ENCODE data around the gene RNU1-3.
"Not testable (repeated sequence)": the region's sequence is repeated elsewhere in the genome, so short reads cannot be mapped to it uniquely, and the experiment has no call there.

Gene RNU1-3

DNA sequence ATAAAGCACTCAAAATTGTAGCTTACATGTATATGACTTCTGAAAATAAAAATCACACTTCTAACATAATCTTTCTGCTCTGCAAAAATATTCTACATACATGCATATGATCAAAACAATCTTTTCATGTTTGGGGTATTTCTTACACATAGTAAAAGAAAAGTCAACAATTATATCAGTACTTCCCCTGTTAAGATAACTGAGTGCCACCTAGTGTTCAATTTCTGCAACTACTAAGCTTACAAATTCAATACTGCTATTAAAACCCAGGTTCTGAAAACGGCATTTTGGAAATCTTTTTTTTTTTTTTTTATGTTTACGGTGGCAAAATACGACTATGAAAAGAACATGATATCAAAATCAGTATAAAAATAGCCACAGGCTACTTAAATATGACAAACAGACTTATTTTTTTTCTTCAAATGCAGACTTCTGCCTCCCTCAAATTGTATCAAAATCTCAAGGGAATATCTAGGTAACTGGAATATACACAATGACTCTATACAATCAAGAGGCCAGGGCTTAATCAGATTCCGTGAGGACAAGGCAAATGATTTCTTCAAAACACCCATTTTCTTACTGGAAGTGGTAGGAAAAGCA lies 18.1 kb upstream of the RNU1-3 start:
- not testable (repeated sequence) for H3K27me3 Mint-ChIP-seq (ENCODE audit: low read depth)

GRCh38 chr1:16684152-16684551 lies 17.4 kb upstream of the RNU1-3 start:
- not testable (repeated sequence) for H3K36me3 Mint-ChIP-seq (ENCODE audit: low read depth); H3K9me3 Mint-ChIP-seq; H3K27ac Mint-ChIP-seq; H3K27me3 Mint-ChIP-seq (ENCODE audit: low read depth); H3K4me3 Mint-ChIP-seq; H3K4me1 Mint-ChIP-seq

More for the DNA sequence above, 18.1 kb upstream of the RNU1-3 start:
- H3K9me3 Mint-ChIP-seq; H3K4me3 Mint-ChIP-seq; H3K36me3 Mint-ChIP-seq (ENCODE audit: low read depth); H3K4me1 Mint-ChIP-seq; H3K27ac Mint-ChIP-seq: not testable (repeated sequence)
- TF ChIP-seq, protein P1, sequence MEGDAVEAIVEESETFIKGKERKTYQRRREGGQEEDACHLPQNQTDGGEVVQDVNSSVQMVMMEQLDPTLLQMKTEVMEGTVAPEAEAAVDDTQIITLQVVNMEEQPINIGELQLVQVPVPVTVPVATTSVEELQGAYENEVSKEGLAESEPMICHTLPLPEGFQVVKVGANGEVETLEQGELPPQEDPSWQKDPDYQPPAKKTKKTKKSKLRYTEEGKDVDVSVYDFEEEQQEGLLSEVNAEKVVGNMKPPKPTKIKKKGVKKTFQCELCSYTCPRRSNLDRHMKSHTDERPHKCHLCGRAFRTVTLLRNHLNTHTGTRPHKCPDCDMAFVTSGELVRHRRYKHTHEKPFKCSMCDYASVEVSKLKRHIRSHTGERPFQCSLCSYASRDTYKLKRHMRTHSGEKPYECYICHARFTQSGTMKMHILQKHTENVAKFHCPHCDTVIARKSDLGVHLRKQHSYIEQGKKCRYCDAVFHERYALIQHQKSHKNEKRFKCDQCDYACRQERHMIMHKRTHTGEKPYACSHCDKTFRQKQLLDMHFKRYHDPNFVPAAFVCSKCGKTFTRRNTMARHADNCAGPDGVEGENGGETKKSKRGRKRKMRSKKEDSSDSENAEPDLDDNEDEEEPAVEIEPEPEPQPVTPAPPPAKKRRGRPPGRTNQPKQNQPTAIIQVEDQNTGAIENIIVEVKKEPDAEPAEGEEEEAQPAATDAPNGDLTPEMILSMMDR (IDR thresholded peaks at IDR 0.05; ENCODE audit: unreplicated experiment in 3 of 3) = peak; percentile 23 to 43 (median 37)

DNA sequence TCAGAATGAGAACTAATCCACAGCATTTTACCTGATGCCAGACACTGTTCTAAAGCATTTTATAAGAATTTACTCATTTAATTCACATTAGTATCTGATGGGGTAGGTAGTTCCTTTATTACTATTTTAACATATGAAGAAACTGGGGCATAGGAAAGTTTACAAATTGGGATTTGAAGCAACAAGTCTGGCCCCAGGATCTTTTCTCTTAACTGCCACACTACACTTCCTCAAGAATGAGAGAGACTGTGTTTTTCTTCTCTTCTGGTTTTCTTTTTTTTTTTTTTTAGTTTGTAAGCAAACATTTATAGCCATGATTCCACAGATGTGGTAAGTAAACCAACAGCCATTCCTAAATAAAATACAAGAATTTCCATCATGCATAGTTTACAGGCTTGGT lies 16.1 kb upstream of the RNU1-3 start:
- H3K9me3 Mint-ChIP-seq; H3K27me3 Mint-ChIP-seq (ENCODE audit: low read depth); H3K4me1 Mint-ChIP-seq; H3K27ac Mint-ChIP-seq; H3K4me3 Mint-ChIP-seq; H3K36me3 Mint-ChIP-seq (ENCODE audit: low read depth): not testable (repeated sequence)

DNA sequence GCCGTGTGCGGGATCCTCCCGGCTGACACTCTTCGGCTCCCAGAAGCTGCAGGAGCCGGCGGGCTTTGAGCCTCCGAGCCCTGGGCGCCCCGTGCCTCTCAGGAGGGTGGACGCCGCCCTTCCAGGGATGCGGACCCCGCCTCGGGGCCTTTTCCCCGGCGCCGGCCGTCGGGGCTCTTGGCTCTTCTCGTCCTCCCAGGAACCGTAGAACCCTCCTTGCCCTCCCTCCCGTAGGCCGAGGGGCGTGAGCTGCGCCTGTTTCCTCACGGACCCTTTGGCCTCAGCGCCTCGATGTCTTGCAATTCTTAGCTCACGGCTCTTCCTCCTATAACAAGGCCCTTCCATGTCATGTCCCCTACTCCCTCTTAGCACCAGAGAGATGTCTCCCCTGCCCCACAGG lies 13.6 kb upstream of the RNU1-3 start:
- H3K4me1 Mint-ChIP-seq; H3K36me3 Mint-ChIP-seq (ENCODE audit: low read depth); H3K27ac Mint-ChIP-seq; H3K9me3 Mint-ChIP-seq; H3K27me3 Mint-ChIP-seq (ENCODE audit: low read depth): not testable (repeated sequence)
- H3K4me3 Mint-ChIP-seq = peak overlapping the region; percentile 64 to 73 (median 68)

- Mint-ChIP-seq H3K4me1 (no peaks in the 10 kb centered on the region), H3K27ac (no peak overlapping the region), H3K36me3 (ENCODE audit: low read depth) (no peaks in the 10 kb centered on the region), H3K4me3 (no peak overlapping the region), H3K9me3 (no peaks in the 10 kb centered on the region), H3K27me3 (ENCODE audit: low read depth) (peaks cover 9% of the 10 kb centered on the region)
- TF ChIP-seq, protein P1 (IDR thresholded peaks at IDR 0.05; ENCODE audit: unreplicated experiment in 3 of 3) = no peak
Observed at GRCh38 chr1:16677552-16678431, 11.0 kb upstream of the RNU1-3 start.

- not testable (repeated sequence) for H3K9me3 Mint-ChIP-seq; H3K36me3 Mint-ChIP-seq (ENCODE audit: low read depth); H3K4me1 Mint-ChIP-seq; H3K27ac Mint-ChIP-seq; H3K4me3 Mint-ChIP-seq; H3K27me3 Mint-ChIP-seq (ENCODE audit: low read depth)
Observed at GRCh38 chr1:16676661-16677523, 10.1 kb upstream of the RNU1-3 start.

- not testable (repeated sequence) for H3K27me3 Mint-ChIP-seq (ENCODE audit: low read depth); H3K4me3 Mint-ChIP-seq; H3K36me3 Mint-ChIP-seq (ENCODE audit: low read depth); H3K27ac Mint-ChIP-seq; H3K9me3 Mint-ChIP-seq; H3K4me1 Mint-ChIP-seq
Observed at GRCh38 chr1:16675118-16675510, 8.4 kb upstream of the RNU1-3 start.

DNA sequence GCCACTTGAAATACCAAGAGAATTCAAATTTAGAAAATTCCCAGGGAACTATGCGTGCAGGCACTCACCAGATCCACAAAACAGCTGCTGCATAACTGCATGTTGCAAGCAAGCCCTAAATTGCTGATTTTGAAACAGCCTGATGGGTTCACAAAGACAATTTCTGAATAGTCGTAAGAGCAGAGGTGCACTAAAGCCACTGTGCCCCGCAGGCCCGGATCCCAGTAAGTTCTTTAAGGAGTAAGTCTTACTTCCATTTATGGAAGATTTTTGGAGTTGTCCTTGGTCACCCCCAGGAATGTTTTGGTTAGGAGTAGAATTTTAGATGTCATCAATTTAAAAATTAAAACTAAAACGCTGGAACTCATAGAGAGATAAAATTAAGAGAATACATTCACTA lies 7.2 kb upstream of the RNU1-3 start:
- H3K27me3 Mint-ChIP-seq (ENCODE audit: low read depth); H3K27ac Mint-ChIP-seq; H3K36me3 Mint-ChIP-seq (ENCODE audit: low read depth); H3K4me1 Mint-ChIP-seq; H3K9me3 Mint-ChIP-seq; H3K4me3 Mint-ChIP-seq: not testable (repeated sequence)

- H3K4me1 Mint-ChIP-seq; H3K4me3 Mint-ChIP-seq; H3K27ac Mint-ChIP-seq; H3K27me3 Mint-ChIP-seq (ENCODE audit: low read depth); H3K36me3 Mint-ChIP-seq (ENCODE audit: low read depth); H3K9me3 Mint-ChIP-seq: not testable (repeated sequence)
Observed at GRCh38 chr1:16665836-16666235, 912 bp downstream of the RNU1-3 start.

- not testable (repeated sequence) for H3K4me3 Mint-ChIP-seq; H3K36me3 Mint-ChIP-seq (ENCODE audit: low read depth); H3K27ac Mint-ChIP-seq; H3K9me3 Mint-ChIP-seq; H3K27me3 Mint-ChIP-seq (ENCODE audit: low read depth); H3K4me1 Mint-ChIP-seq
Observed at GRCh38 chr1:16658234-16658633, 8.5 kb downstream of the RNU1-3 start.

DNA sequence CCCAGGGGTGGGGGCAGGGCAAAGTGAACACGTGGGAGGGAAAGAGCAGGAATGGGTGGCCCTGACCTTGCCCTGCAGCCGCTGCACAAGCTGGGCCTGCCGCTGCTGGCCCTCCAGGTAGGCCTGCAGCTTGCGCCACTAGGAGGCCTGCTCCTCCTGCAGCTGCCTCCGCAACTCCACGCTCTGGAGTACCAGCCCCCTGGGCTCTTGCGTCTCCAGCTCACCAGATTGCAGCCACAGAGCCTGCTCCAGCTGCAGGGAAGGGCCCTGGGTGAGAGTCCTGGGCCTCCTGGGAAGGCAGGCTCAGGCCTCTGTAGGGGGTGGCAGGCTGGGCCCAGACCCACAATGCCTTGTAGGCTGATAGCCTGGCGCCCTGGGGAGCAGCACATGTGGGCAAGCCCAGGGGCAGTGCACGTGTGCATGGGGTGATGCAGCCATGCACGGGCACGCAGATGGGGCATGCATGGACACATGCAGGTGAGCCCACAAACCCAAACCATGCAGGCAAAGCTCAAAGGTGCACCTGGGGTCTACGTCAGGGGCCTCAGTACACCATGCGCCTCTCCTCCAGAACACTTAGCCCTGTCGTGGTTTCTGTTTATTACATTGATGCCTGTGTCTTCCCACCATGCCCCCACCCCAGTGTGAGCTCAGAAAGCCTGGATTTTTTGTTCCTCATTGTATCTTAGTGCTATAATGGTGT lies 9.6 kb downstream of the RNU1-3 start:
- not testable (repeated sequence) for H3K4me3 Mint-ChIP-seq; H3K4me1 Mint-ChIP-seq; H3K27me3 Mint-ChIP-seq (ENCODE audit: low read depth); H3K36me3 Mint-ChIP-seq (ENCODE audit: low read depth); H3K9me3 Mint-ChIP-seq; H3K27ac Mint-ChIP-seq

DNA sequence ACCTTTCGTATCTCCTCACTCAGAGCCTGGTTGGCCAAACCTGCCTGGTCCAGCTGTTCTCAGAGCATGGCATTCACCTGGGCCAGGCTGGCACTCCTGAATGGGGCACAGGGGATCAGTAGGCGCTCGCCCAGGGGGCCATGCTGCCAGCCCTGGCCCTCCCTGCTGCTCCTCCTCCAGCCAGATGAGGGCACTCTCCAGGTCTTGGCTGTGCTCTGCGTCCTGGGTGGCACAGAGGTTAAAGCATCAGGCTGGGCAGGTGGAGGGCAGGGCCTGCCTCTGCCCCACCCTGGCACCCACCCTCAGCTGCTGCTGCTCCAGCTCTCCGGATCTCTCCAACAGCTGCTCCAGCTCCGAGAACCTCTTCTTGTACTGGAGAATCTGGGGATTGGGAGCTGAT lies 10.2 kb downstream of the RNU1-3 start:
- H3K27ac Mint-ChIP-seq; H3K4me1 Mint-ChIP-seq; H3K4me3 Mint-ChIP-seq; H3K36me3 Mint-ChIP-seq (ENCODE audit: low read depth); H3K9me3 Mint-ChIP-seq; H3K27me3 Mint-ChIP-seq (ENCODE audit: low read depth): not testable (repeated sequence)
